Left ventricle myocardium superior (tissue), 1 donor: ENCODE data around the gene KCNQ1. TPM values are rescaled to one million over a fixed set of nuclear protein-coding genes. Genes with fewer than 3 reads are reported as not detected.
"Not testable (repeated sequence)": the region's sequence is repeated elsewhere in the genome, so short reads cannot be mapped to it uniquely, and the experiment has no call there.

Source experiments
- ATAC-seq: fragments of 200-7000 bp; cut with Tn5 transposase; one replicate; pipeline ENCODE4 v1.9.1; 2020; ENCODE audit warnings: mild to moderate bottlenecking, moderate library complexity
- DNase-seq: peaks from one replicate; pipeline ENCODE4 v3.0.0-alpha.2; 2020
- intact Hi-C: fragments of 100-400 bp; cut with micrococcal nuclease; formaldehyde crosslinking; loops from one replicate; pipeline ENCODE4 v1.11.0; 2022
- total RNA-seq: library from RNA; stranded (reverse); fragmentation: NEBNext Ultra II Directional; extraction: Animal tissue kit (Norgen Biotek cat#: 25700); gene quantifications from one replicate; pipeline ENCODE4 v1.2.1, GENCODE V29; 2021
- donor health status: DM: no; HTN: yes; CAD: no; lungs with severe emphysema.

The KCNQ1 gene
- total RNA-seq, 1 donor from 2014 or later = 49.7 TPM

DNA sequence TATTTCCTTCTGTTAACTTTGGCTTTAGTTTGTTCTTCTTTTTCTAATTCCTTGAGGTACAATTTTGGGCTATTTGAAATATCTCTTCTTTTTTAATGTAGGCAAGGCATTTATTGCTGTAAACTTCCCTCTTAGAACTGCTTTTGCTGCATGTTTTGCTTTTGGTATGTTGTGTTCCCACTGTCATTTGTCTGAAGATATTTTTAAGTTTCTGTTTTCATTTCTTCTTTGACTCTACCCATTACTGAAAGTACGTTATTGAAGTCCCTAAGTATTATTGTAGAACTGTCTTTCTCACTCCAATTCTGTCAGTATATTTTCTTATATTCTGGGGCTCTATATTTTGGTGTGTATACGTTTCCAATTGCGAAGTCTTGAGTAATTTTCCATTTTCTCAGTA, 177.1 kb downstream of the KCNQ1 start:
- no peak for DNase-seq
- no peak for ATAC-seq
- intact Hi-C loops = no loop called here

DNA sequence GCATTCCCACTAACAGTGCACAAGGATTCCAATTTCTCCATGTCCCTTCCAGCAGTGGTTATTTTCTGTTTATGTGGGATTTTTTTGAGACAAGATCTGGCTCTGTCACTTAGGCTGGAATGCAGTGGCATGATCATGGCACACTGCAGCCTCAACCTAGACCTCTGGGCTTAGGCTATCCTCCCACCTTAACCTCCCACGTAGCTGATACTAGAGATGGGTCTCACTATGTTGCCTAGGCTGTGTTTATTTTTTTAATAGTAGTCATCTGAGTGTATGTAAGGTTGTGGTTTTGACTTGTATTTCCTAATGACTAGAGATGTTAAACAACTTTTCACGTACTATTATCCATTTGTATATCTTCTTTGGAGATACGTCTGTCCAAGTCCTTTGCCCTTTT, 180.4 kb downstream of the KCNQ1 start:
- DNase-seq (no peak), ATAC-seq (no peak)
- intact Hi-C loops = no loop called here

DNA sequence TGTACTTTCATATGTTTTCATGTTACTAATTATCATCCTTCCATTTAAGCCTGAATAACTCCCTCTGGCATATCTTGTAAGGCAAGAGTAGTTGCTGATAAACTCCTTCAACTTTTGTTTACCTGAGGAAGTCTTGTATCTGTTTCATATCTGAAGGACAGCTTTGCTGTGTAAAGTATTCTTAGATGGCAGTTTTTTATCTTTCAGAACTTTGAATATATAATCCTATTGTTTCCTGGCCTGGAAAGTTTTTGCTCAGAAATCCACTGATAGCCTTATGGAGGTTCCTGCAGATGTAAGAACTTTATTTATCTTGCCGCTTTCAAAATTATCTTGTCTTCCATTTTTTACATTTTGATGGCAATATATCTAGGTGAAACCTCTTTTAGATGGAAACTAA, 185.9 kb downstream of the KCNQ1 start:
- intact Hi-C loops = no loop called here
- DNase-seq (no peak), ATAC-seq (no peak)

DNA sequence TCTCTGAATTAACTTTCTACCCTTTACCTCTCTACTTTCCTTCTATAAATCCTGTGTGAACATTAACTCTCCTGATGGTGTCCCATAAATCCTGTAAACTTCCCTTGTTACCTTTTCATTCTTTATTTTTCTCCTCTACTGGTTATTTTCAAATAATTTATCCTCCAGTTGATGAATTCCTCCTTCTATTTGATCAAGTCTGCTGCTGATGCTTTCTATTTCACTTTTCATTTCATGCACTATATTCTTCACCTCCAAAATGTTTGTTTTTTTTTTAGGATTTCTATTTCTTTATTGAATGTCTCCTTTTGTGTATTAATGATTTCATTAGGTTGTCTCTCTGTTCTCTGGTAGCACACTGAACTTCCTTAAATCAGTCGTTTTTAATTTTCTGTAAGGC, 186.4 kb downstream of the KCNQ1 start:
- DNase-seq (no peak), ATAC-seq (no peak)
- intact Hi-C loops = no loop called here

- ATAC-seq, intact Hi-C loops, DNase-seq: not testable (repeated sequence)
These were observed 195.0 kb downstream of the KCNQ1 start for GRCh38 chr11:2639763-2640162.

DNA sequence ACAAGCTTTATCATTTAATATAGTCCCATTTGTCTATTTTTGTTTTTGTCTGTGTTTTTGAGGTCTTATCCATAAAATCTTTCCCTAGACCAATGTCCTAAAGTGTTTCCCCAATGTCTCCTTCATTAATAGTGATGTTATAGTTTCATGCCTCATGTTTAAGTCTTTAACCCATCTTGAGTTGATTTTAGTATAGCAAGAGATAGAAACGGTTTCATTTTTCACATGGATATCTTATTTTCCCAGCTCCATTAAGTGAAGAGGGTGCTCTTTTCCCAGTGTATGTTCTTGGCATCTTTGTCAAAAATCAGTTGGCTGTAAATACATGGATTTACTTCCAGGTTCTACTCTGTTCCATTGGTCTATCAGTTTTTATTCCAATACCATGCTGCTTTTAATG, 196.8 kb downstream of the KCNQ1 start:
- intact Hi-C loops = no loop called here
- no peak for ATAC-seq
- DNase-seq = no peak

DNA sequence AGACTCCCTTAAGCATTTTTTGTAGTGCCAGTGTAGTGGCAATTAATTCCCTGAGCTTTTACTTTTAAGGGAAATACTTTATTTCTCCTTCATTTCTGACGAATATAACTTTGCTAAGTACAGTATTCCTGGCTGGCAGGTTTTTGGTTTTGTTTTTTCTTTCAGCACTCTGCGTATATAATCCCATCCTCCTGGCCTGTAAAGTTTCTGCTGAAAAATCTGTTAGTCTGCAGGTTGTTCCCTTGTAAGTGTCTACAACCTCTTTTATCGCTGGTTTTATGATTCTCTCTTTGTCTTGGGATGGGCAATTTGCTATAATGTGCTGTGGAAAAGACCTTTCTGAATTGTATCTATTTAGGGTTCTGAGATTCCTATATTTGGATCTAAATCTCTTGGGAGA, 198.9 kb downstream of the KCNQ1 start:
- DNase-seq = no peak
- ATAC-seq = no peak
- intact Hi-C loops = no loop called here

DNA sequence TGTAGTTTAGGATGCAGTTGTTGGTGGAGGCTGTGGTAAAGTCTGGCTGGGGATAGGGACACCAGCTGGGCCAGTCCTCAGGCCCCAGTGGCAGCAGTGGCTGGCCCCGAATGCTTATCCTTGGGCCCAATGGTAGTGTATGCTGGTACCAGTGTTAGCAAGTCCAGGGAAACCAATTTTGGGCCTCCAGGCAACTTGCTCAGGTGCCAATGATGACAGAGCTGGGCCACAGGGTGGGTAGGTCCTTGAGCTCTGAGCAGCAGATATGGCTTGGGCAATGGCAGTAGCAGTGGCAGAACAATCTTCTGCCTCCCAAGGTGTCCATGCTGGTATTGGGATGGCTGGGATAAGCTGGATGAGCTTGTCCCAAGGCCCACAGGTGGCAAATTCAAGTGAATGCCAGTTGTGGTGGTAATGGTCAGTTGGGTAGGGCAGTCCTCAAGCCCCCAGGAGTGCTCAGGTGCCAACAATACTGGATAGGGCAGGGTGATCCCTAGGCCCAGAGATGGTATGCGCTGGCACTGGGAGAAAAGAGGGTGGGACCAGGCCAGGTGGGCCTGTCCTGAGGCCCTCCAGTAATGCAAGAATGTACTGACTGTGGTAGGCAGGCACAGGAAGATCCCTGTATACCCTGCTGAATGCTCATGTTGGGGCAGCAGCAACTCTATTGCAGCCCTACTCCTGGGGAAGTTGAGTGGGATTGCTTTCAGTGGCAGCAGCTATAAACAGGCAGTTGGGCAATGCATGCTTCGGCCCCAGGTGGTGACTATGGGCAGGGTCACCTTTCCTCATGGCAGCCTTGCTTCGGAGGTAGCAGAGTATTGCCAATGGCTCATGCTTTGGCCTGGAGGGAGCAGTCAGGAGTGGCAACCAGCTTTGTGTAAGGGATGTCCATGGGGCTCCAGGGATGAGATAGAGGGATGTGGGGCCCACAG, 200.3 kb downstream of the KCNQ1 start:
- ATAC-seq = no peak
- intact Hi-C loops = no loop called here

DNA sequence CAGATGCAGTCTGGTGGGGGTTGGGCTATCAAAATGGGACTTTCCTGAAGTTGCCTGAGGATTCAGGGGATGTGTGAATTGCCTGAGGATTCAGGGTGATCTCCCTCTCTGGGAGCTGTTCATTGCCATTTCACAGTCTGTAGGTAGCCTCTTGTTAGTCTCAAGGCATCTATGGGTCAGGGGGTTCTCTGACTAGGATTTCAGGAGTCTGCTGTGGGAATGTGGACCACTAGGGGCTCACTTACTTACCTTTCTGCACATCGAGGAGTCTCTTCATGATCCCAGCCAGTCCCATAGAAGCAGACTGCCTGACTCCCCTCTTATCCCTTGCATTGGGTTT, 200.9 kb downstream of the KCNQ1 start:
- intact Hi-C loops = no loop called here
- DNase-seq = no peak

More for the DNA sequence above, 200.3 kb downstream of the KCNQ1 start:
- no peak for DNase-seq

DNA sequence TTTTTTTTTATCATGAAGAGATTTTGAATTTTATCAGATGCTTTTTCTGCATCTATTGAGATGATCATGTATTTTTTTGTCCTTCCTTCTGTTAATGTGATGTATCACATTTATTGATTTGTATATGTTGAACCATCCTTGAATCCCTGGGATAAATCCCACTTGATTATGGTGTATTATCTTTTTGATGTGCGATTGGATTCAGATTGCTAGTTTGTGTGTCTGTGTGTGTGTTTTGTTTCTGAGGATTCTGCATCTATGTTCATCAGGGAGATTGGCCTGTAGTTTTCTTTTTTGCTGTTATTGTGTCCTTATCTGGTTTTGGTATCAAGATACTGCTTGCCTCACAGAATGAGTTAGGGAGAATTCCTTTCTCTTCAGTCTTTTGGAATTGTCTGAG, 202.4 kb downstream of the KCNQ1 start:
- DNase-seq (no peak), ATAC-seq (no peak)
- intact Hi-C loops = no loop called here

More for the DNA sequence above, 200.9 kb downstream of the KCNQ1 start:
- ATAC-seq = no peak

- ATAC-seq (no peak), DNase-seq (no peak)
- intact Hi-C loops = no loop called here
These were observed 203.1 kb downstream of the KCNQ1 start for GRCh38 chr11:2647953-2648352.

- no peak for DNase-seq
- no peak for ATAC-seq
- intact Hi-C loops = no loop called here
These were observed 204.6 kb downstream of the KCNQ1 start for GRCh38 chr11:2649400-2649799.

DNA sequence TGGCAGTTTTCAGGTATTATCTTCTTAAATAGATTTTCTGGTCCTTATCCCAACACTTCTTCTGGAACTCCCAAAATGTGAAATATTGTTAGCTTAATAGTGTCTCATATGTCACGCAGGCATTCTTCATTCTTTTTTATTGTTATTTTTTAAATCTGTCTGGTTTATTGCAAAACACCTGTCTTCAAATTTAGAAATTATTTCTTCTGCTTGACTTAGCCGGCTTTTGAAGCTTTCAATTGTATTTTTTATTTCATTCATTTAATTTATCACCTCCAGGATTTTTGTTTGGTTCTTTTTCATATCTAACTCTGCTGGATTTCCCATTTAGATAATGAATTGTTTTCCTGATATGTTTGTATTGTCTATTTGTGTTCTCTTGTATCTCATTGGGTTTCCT, 205.0 kb downstream of the KCNQ1 start:
- DNase-seq (no peak), ATAC-seq (no peak)
- intact Hi-C loops = no loop called here

- no peak for DNase-seq
- intact Hi-C loops = no loop called here
- no peak for ATAC-seq
These were observed 205.6 kb downstream of the KCNQ1 start for GRCh38 chr11:2650343-2650867.

- intact Hi-C loops = no loop called here
- no peak for ATAC-seq
- no peak for DNase-seq
These were observed 206.3 kb downstream of the KCNQ1 start for GRCh38 chr11:2651054-2651617.

DNA sequence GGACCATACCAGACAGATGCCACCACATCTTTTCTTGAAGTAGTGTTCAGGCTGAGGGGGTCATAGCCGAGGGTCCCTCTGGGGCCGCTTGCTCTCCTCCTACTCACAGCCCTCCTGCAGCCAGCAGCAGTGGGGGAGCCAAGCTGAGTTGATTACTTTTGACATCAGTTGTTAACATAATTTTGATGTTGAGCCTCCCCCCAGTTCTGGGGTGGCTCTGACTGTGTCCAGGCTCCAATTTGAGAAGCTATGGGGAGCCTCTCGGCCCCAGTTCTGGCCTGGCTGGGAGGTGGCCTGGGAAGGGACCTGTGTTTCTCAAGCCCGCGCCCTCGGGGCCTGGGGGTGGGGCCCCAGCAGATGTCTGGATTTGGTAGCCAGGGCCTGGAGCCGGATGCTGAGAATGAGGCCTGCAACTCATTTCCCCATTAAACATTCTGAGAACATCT, 207.0 kb downstream of the KCNQ1 start:
- peak; percentile 72 for ATAC-seq
- intact Hi-C loops = no loop called here
- DNase-seq = peak; percentile 60

GRCh38 chr11:2652333-2653197, 207.8 kb downstream of the KCNQ1 start:
- ATAC-seq = peak; percentile 53
- intact Hi-C loops = no loop called here
- no peak for DNase-seq

DNA sequence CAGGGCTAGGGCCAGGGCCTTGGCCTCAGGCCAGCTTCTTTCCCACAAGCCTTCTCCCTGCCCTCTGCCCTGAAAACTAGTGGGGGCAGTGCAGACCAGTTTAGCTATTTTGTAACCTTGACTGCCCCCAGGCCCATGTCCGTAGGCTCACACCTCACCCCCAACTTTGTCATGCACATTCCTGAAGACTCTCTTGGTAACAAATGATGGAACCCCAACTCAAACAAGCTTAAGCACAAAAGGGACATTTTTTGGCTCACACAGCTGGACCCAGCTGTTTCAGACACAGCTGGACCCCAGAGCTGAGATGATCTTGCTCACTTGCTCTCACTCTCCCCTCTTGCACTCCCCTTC, 208.4 kb downstream of the KCNQ1 start:
- intact Hi-C loops = no loop called here
- peak; percentile 60 for ATAC-seq
- DNase-seq = peak; percentile 46

DNA sequence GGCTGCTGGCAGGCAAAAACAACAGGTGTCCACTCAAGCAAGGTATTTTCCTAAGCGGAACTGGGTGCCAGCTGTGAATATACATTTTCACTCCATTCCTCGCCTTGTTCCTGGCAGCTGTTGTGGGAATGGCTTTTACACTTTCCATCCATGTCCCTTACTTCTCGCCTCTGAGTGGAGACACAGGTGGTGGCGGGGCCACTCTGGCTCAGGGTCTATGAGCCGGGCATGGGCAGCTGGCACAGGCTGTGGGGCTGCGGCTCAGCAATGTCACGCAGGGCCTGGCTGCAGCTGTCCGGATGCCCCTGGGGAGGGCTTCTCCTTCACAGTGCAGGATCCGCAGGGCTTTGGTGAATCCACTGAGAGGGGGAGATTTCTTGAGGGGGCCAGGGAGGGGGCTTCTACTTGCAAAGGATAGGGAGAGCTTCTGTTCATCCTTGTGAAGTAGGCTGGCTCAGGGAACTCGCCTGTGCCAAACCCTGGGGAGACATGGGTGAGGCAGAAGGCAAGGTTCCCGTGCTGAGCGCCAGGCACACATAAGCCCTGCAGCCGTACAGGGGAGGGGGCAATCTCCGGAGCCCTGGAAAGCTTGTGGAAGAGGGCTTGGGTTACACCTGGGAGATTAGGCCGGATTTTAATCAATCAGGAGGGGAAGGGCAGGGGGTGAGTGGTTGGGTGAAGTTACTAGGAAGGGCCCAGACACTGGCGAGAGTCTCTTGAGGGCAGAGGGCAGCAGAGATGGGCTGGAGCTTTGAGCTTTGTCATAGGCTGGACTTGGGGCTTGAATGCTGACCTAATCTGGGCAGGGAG, 209.3 kb downstream of the KCNQ1 start:
- intact Hi-C loops = no loop called here
- no peak for DNase-seq
- no peak for ATAC-seq
